Retina (tissue), 1 donor: ENCODE data around the gene PLA2G4E.

Experiments
- DNase-seq: peaks from one replicate; pipeline ENCODE4 v3.0.0-alpha.2; 2016

The PLA2G4E gene

GRCh38 chr15:41990243-41990605 is 30.6 kb downstream of the PLA2G4E start:
- no peak for DNase-seq

- DNase-seq = peak; percentile 89
Observed at GRCh38 chr15:41989573-41990242, 31.1 kb downstream of the PLA2G4E start.

GRCh38 chr15:41988896-41989572 is 31.8 kb downstream of the PLA2G4E start:
- DNase-seq = no peak

DNA sequence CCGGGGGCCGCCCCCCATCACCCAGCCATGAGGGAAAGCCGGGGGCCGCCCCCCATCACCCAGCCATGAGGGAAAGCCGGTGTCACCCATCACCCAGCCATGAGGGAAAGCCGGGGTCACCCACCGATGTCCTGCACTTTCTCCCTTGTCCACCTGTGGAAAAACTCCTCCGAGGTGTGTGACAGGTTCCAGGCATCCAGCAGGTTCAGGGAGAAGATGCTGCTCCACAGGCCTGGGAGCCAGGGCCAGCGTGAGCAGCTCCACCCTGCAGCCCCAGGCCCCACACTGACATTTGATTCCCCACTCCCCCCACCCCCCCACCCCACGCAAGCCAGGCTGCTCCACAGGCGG is 32.9 kb downstream of the PLA2G4E start:
- DNase-seq = no peak

- DNase-seq = no peak
Observed at GRCh38 chr15:41987246-41987924, 33.5 kb downstream of the PLA2G4E start.

DNA sequence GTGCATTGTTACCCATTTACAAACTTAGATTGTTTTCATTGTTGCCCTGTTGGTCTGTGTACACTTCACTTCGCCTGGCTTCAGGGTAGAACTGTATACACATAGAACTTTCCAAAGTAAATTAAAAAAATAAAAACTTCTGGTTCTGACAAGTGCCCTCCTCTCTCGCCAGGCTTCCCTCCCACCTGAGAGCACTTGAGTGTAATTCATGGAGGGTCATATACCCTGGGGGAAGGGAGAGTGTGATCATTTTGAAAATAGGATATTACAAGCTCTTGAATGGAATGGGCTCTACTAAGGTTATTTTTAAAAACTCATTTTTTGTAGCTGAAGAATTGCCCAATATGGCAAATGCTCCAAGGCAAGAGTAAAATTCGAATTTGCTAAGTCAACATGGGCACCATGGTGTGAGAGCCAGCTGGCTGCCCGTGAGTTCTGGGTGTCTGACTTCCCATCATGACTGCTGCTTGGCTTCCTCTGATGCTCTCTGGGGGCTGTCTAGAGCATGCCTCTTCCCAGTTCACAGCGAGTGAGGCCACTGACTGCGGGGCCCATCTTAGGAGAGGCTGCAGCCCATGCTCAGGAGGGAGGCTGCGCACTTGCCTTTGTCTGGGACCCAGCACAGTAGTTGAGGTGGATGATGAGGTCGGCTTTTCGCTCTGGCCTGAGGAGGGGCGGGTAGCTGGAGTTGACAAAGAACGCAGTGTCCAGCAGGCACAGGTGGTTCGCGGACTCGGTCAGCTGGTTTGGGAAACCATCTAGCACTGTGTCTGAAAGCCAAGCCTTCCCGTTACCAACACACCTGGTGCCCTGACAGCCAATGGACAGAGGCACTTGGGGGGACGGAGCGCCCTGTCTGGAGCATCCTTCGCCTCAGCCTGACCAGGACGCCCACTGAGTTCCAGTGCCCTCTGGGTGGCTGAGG is 35.3 kb downstream of the PLA2G4E start:
- DNase-seq = no peak

- no peak for DNase-seq
Observed at GRCh38 chr15:41984622-41985021, 36.2 kb downstream of the PLA2G4E start.

DNA sequence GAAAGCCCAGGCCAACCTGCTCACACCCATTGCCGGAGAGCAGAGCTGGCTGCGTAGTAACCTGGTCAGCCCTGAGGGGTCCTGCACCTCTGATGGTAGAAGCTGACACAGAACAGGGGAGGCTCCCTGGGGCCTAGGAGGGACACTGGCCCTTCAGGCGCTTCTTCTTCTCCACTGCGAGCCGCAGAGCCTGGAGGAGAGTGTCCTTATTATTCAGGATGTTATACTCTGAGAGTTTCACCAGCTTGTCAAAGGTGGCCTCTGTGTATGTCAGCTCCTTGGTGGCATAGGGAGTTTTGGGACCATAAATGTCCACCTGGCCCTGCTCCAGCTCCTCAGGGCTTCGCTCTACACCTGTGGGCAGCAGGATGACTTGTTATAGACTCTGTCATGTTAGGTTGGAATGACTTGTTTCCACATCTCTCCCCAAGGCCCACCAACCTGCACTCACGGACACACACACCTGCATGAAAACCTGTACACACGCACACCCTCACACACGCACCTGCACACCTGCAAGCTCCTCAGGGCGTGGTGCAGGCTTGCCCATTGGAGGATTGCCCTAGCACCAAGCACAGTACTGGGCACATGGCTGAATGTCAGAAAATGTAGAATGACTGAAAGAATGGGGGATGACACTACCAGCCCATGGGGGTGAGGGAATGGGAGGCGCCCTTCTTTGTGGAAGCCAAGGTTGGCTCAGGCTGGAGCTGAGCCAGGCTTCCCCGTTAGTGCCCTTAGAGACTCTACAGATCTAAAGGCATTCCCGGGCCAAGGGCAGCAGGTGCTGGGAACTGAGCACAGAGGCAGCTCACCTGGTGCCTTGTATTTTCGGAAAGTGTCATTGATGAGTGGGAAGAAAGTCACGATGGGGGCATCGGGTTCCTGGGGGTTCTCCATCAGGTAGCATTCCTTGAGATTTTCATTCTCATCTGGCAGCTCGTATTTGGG is 36.9 kb downstream of the PLA2G4E start:
- DNase-seq = no peak

DNA sequence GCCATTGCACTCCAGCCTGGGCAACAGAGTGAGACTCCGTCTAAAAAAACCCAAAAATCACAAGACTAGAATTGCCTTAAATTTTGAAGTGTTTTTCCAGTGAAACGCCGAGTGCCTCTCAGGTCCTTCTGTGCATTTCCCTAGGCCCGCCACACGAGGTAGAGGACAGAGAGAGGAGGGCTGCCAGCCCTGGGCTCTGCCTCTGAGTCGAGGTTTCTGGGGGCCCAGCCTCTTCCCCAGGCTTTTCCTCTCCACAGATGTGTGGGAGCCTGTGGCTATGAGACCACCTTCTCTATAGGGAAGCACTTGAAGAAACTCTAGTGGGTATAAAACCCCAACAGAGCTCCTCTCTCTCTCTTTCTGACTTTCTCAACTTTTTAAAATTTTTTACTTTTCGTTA is 37.6 kb downstream of the PLA2G4E start:
- DNase-seq = no peak

DNA sequence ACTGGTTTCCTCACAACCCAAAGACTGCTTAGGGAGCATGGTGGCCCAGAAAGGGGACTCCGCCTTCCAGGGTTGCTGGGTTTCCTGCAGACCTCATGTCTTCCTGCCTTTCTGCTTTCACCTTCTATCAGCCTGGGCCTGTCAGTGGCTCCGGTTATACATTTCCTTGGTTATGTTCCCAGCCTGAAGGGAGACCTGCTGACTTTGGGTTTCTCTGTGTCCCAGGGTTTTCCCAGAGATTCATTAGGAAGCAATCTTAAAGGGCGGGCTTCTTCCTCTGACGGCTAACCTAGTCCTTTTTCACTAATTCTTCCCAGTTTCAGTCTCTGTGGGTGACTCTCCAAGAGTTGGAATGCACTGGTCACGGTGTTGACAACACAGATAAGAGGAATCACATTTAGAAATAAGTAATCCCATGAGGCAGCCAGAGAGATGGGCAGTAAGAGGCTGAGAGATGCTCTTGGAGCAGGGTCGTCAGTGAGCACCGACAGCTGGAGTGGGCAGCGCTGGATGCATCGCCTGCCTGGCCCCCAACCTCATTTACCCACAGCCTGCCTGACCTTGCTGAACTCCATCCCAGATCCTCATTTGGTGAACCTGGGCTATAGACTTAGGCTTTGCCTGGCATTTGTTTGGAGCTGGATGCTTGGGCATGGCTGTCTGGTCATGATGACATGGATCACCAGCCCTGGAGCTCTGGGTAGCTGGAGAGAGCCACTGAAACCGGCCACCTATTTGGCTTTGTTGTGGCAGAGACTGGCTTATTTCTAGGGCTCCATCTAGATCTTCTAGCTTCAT is 38.5 kb downstream of the PLA2G4E start:
- no peak for DNase-seq

DNA sequence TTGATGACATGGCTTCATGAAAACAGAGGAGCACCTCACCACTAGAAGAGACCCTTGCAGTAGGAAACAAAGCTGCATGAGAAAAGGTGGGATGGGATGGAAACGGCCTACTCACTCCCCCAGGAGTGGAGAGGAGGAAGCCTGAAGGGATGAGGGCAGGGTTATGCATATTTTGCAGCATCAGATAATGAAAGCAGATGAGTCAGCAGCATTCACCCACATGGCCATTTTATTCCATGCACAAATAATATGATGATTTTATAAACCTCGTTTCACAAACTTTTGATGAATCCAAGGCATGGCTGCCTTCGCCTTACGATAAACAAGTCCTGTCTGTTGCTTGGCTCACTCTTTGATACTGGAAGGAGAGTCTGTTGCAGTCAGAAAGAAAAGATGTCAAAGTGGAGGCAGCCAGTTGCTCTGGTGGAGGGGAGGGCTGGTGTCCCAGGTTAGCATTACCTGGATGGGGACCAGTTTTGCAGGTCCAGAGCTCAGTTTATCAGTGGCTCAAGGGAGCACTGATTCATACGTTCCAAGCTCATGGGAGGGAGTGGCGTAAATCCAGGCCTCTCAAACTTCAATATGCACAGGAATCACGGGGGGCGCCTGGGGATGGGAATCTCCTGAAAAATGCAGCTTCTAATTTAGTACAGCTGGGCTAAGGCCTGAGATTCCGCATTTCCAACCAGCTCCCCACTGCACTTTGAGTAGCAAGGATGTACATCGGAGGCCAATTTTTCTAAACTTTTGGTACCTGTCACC is 39.3 kb downstream of the PLA2G4E start:
- DNase-seq = no peak

GRCh38 chr15:41980654-41981323 is 40.1 kb downstream of the PLA2G4E start:
- no peak for DNase-seq

- no peak for DNase-seq
Observed at GRCh38 chr15:41979493-41980266, 41.2 kb downstream of the PLA2G4E start.

GRCh38 chr15:41978534-41978933 is 42.3 kb downstream of the PLA2G4E start:
- no peak for DNase-seq

DNA sequence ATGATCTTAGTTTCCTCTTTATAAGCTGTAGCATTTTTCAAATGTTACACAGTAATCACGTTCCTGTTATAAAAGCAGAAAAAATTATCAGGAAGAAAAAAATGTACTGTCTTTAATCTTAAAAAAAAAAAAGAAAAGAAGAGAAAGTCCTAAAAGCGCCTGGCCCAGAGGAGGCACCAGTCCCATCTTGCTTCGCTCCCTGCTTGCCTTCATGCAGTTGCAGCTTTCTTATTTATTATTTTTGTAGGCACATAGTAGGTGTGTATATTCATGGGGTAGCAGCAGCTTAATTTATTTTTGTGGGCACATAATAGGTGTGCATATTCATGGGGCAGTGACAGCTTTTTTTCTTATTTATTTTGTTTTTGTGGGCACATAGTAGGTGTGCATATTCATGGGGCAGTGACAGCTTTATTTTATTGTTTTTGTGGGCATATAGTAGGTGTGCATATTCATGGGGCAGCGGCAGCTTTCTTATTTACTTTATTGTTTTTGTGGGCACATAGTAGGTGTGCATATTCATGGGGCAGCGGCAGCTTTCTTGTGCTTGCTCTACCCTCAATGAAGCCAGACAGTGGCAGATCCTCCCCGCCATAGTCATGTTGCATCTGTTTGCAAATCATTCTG is 43.0 kb downstream of the PLA2G4E start:
- no peak for DNase-seq

DNA sequence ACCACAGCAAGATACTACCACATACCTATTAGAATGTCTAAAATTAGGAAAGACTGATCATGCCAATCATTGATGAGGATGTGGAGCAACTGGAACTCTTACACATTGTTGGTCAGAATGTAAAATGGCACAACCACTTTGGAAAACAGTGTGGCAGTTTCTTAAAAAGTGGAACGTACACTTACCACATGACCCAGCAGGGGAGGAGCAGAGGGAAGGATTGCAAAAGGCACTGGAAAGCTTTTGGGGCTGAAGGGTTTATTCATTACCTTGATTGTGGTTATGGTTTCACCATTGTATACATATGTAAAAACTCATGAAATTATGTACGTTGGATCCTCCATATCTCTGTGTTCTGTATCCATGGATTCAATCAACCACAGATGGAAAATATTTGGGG is 45.2 kb downstream of the PLA2G4E start:
- no peak for DNase-seq

GRCh38 chr15:41974041-41974440 is 46.8 kb downstream of the PLA2G4E start:
- DNase-seq = no peak
